Liver (tissue), 9 donors: ENCODE data around the gene VAPB. TPM values are rescaled to one million over a fixed set of nuclear protein-coding genes. Genes with fewer than 3 reads are reported as not detected.
A peak's percentile ranks its signal among the peaks of the same experiment; 100 is the strongest.

ENCODE experiments used
- DNase-seq: peaks from one replicate; pipeline ENCODE4 v3.0.0-alpha.2; 2017; ENCODE audit warnings: low spot score
- H3K27ac ChIP-seq, 2 donors: one replicate each; pipeline ENCODE4 v1.7.0; 2013; ENCODE audit warnings: inconsistent platforms in 2 of 2, low read length in 2 of 2, control low read depth in 1 of 2, low read depth in 1 of 2, mild to moderate bottlenecking in 1 of 2
- H3K27me3 ChIP-seq, 4 donors: one replicate each; pipeline versions ENCODE4 v1.6.1 to v1.7.0; 2013; ENCODE audit warnings: low read length in 3 of 4, inconsistent platforms in 1 of 4, mild to moderate bottlenecking in 1 of 4, moderate library complexity in 1 of 4; ENCODE audit not compliant: control insufficient read depth in 4 of 4, insufficient read depth in 4 of 4
- H3K36me3 ChIP-seq, 4 donors: one replicate each; pipeline versions ENCODE4 v1.6.1 to v1.7.0; 2013; ENCODE audit warnings: low read length in 3 of 4, mild to moderate bottlenecking in 3 of 4, low read depth in 1 of 4, moderate library complexity in 1 of 4; ENCODE audit not compliant: control insufficient read depth in 4 of 4, insufficient read depth in 3 of 4
- H3K4me1 ChIP-seq, 4 donors: one replicate each; pipeline versions ENCODE4 v1.6.1 to v1.7.0; 2013; ENCODE audit warnings: low read length in 3 of 4, mild to moderate bottlenecking in 3 of 4, moderate library complexity in 1 of 4; ENCODE audit not compliant: control insufficient read depth in 4 of 4, insufficient read depth in 4 of 4
- H3K4me3 ChIP-seq, 3 donors: one replicate each; pipeline versions ENCODE4 v1.6.1 to v1.7.0; 2013; ENCODE audit warnings: low read length in 3 of 3, control low read depth in 1 of 3, low read depth in 1 of 3, mild to moderate bottlenecking in 1 of 3
- H3K9ac ChIP-seq, 2 donors: one replicate each; pipeline ENCODE4 v1.7.0; 2013; ENCODE audit warnings: low read length in 2 of 2, mild to moderate bottlenecking in 2 of 2, moderate library complexity in 2 of 2, control low read depth in 1 of 2, low read depth in 1 of 2
- H3K9me3 ChIP-seq, 4 donors: one replicate each; pipeline versions ENCODE4 v1.6.1 to v1.7.0; 2013; ENCODE audit warnings: low read length in 3 of 4; ENCODE audit not compliant: control insufficient read depth in 4 of 4
- ATF3 ChIP-seq: IDR thresholded peaks from 2 replicates; pipeline ENCODE4 v1.6.1; 2016; ENCODE audit warnings: antibody characterized with exemption
- CTCF ChIP-seq: fragments of 150-350 bp; IDR thresholded peaks from 2 replicates; pipeline ENCODE4 v1.5.1; 2017; ENCODE audit warnings: improper control_type of control experiment, low read depth, low read length; ENCODE audit not compliant: missing input control
- EGR1 ChIP-seq, 2 donors: IDR thresholded peaks; 2 replicates each; pipeline ENCODE4 v1.6.1; 2016 to 2018; ENCODE audit warnings: antibody characterized with exemption in 2 of 2, low read depth in 2 of 2
- FOXA1 ChIP-seq: IDR thresholded peaks from 2 replicates; pipeline ENCODE4 v1.6.1; 2016; ENCODE audit warnings: antibody characterized with exemption
- GABPA ChIP-seq, 2 donors: IDR thresholded peaks in 1 of 2; conservative IDR thresholded peaks in 1 of 2; 2 replicates each; pipeline ENCODE4 v1.6.1; 2016; ENCODE audit warnings: antibody characterized with exemption in 2 of 2, mild to moderate bottlenecking in 1 of 2, moderate library complexity in 1 of 2
- HNF4A ChIP-seq, 2 donors: conservative IDR thresholded peaks; 2 replicates each; pipeline ENCODE4 v1.6.1; 2016; ENCODE audit warnings: antibody characterized with exemption in 2 of 2, mild to moderate bottlenecking in 2 of 2
- HNF4G ChIP-seq: IDR thresholded peaks from 2 replicates; pipeline ENCODE4 v1.6.1; 2016; ENCODE audit warnings: antibody characterized with exemption
- MAX ChIP-seq: IDR thresholded peaks from 2 replicates; pipeline ENCODE4 v1.6.1; 2016; ENCODE audit warnings: antibody characterized with exemption
- NR2F2 ChIP-seq: IDR thresholded peaks from 2 replicates; pipeline ENCODE4 v1.6.1; 2016; ENCODE audit warnings: antibody characterized with exemption
- RAD21 ChIP-seq, 2 donors: IDR thresholded peaks; 2 replicates each; pipeline ENCODE4 v1.6.1; 2016; ENCODE audit warnings: antibody characterized with exemption in 2 of 2, mild to moderate bottlenecking in 2 of 2
- RXRA ChIP-seq, 2 donors: IDR thresholded peaks; 2 replicates each; pipeline ENCODE4 v1.6.1; 2017 to 2018; ENCODE audit warnings: antibody characterized with exemption in 2 of 2, mild to moderate bottlenecking in 1 of 2
- SP1 ChIP-seq: IDR thresholded peaks from 2 replicates; pipeline ENCODE4 v1.6.1; 2018; ENCODE audit warnings: antibody characterized with exemption, mild to moderate bottlenecking
- YY1 ChIP-seq: IDR thresholded peaks from 2 replicates; pipeline ENCODE4 v1.6.1; 2016; ENCODE audit warnings: antibody characterized with exemption, mild to moderate bottlenecking
- ZBTB33 ChIP-seq: IDR thresholded peaks from 2 replicates; pipeline ENCODE4 v1.6.1; 2016; ENCODE audit warnings: antibody characterized with exemption
- WGBS: extraction: QIAGEN DNeasy Blood & Tissue Kit; methylation state at CpG from one replicate; pipeline ENCODE4 v1.1.7; 2013; 5-methylcytosine and 5-hydroxymethylcytosine counted together
- polyA plus RNA-seq, 2 donors: library from polyadenylated mRNA; stranded (reverse) in 1 of 2; unstranded in 1 of 2; fragments of 200-250 nt in 1 of 2; fragments of >200 nt in 1 of 2; fragmentation: Nextera tagmentation in 1 of 2; extraction: Ambion mirVana in 1 of 2; gene quantifications; one replicate each; pipeline versions ENCODE4 v1.2.1 to v1.2.3, GENCODE V29; 2013 to 2015
- total RNA-seq, 2 donors: library from RNA; depleted of rRNA; stranded (reverse); fragments of >200 nt; gene quantifications; one replicate each; pipeline ENCODE4 v1.2.3, GENCODE V29; 2014
- donor health status: healthy.
- donor health status: healthy.
- donor health status: healthy.
- donor health status: healthy.
- donor health status: healthy.

Gene VAPB
- total and polyA plus RNA-seq, 4 donors, result 12.2 to 21.7 (median 18.5) TPM

- TF ChIP-seq ATF3 (no peak), EGR1 (IDR thresholded peaks at IDR 0.05; ENCODE audit: low read depth in 2 of 2) (no peak), MAX (no peak), HNF4G (no peak), ZBTB33 (no peak)
These were observed 91.7 kb downstream of the VAPB start (continued) for GRCh38 chr20:58480551-58481336.

- Histone ChIP-seq H3K36me3 (no peaks in the 10 kb centered on the region), H3K4me3 (peak overlapping the region in 1 of 3 donors; percentile 16), H3K4me1 (no peaks in the 10 kb centered on the region), H3K27me3 (no peaks in the 10 kb centered on the region), H3K9ac (no peak overlapping the region), H3K9me3 (peaks cover 0 to 8% (median 2%) of the 10 kb centered on the region in 4 donors), H3K27ac (no peak overlapping the region)
- TF ChIP-seq CTCF (peak; percentile 71), RXRA (IDR thresholded peaks at IDR 0.05) (peak; percentile 36 to 51), HNF4A (conservative IDR thresholded peaks at IDR 0.05) (peak in 1 of 2 donors; percentile 6), MAX (no peak), RAD21 (IDR thresholded peaks at IDR 0.05) (peak; percentile 91 to 92)
- 11% methylated on average over 18 of the region's 18 CpGs for WGBS
- peak; percentile 46 for DNase-seq
These were observed 92.5 kb downstream of the VAPB start for GRCh38 chr20:58481481-58482021.

- WGBS, result 79% methylated on average over 10 of the region's 10 CpGs
These were observed 93.4 kb downstream of the VAPB start for GRCh38 chr20:58482416-58482815.

More at GRCh38 chr20:58482416-58482815, 93.4 kb downstream of the VAPB start:
- DNase-seq, result no peak
- Histone ChIP-seq H3K9me3 (peaks cover 0 to 10% (median 0%) of the 10 kb centered on the region in 4 donors), H3K4me1 (no peaks in the 10 kb centered on the region), H3K27ac (no peak overlapping the region), H3K36me3 (no peaks in the 10 kb centered on the region), H3K9ac (no peak overlapping the region), H3K4me3 (no peak overlapping the region), H3K27me3 (no peaks in the 10 kb centered on the region)
- TF ChIP-seq GABPA (IDR thresholded peaks at IDR 0.05 in 1 of 2, conservative IDR thresholded peaks at IDR 0.05 in 1 of 2), result no peak
- no peak for TF ChIP-seq MAX
- TF ChIP-seq SP1, result no peak
- no peak for TF ChIP-seq NR2F2
- no peak for TF ChIP-seq HNF4A (conservative IDR thresholded peaks at IDR 0.05)
- no peak for TF ChIP-seq FOXA1
- no peak for TF ChIP-seq YY1
- no peak for TF ChIP-seq ATF3
